A673 (cell line): ENCODE data around the gene PFKL. TPM values are rescaled to one million over a fixed set of nuclear protein-coding genes. Genes with fewer than 3 reads are reported as not detected.

Experiments used
- BruUV-seq: library from RNA; stranded (reverse); fragments of 400-500 nt; replicated peaks from 2 replicates; lab custom pipeline; 2021; lab: Mats Ljungman, UMichigan
- CTCF ChIA-PET: fragments of 300-600 bp; sonication (Branson Sonifier 250); formaldehyde crosslinking; loops from one replicate; lab custom pipeline; 2022; ENCODE audit warnings: antibody characterized with exemption; lab: Charles Lee
- POLR2A ChIA-PET: fragments of 300-600 bp; sonication (Branson Sonifier 250); formaldehyde crosslinking; loops from one replicate; lab custom pipeline; 2022; ENCODE audit warnings: antibody characterized with exemption; ENCODE audit not compliant: low non-redundant PET; lab: Charles Lee
- DNase-seq: peaks from one replicate; pipeline ENCODE4 v3.0.0-alpha.2; 2015; ENCODE audit warnings: low spot score
- H3K27ac ChIP-seq: fragments of 200-600 bp; sonication (generic); 2 replicates; pipeline ENCODE4 v1.5.1; 2016; ENCODE audit warnings: mixed run types, low read depth, mild to moderate bottlenecking, mixed read lengths, antibody characterized with exemption, low read length; ENCODE audit not compliant: poor library complexity, severe bottlenecking
- H3K27me3 ChIP-seq: fragments of 200-600 bp; sonication (generic); replicated peaks from 2 replicates; pipeline ENCODE4 v1.6.1; 2017; ENCODE audit warnings: mixed run types, low read depth, mild to moderate bottlenecking, mixed read lengths, antibody characterized with exemption, low read length; ENCODE audit not compliant: insufficient read depth, poor library complexity
- H3K36me3 ChIP-seq: fragments of 200-600 bp; sonication (generic); 2 replicates; pipeline ENCODE4 v1.6.1; 2016; ENCODE audit warnings: mixed run types, mild to moderate bottlenecking, mixed read lengths, antibody characterized with exemption, low read length; ENCODE audit not compliant: insufficient read depth, poor library complexity, severe bottlenecking
- H3K4me1 ChIP-seq: fragments of 200-600 bp; sonication (generic); 2 replicates; pipeline ENCODE4 v1.6.1; 2017; ENCODE audit warnings: mixed run types, mild to moderate bottlenecking, mixed read lengths, antibody characterized with exemption, low read length; ENCODE audit not compliant: insufficient read depth, poor library complexity, severe bottlenecking
- H3K4me3 ChIP-seq: fragments of 200-600 bp; sonication (generic); 2 replicates; pipeline ENCODE4 v1.5.1; 2016; ENCODE audit warnings: low read depth, mixed run types, mild to moderate bottlenecking, mixed read lengths, low read length; ENCODE audit not compliant: poor library complexity, severe bottlenecking
- H3K9me3 ChIP-seq: fragments of 200-600 bp; sonication (generic); 2 replicates; pipeline ENCODE4 v1.6.1; 2016; ENCODE audit warnings: mixed run types, low read depth, mild to moderate bottlenecking, mixed read lengths, antibody characterized with exemption, low read length; ENCODE audit not compliant: poor library complexity, severe bottlenecking
- CTCF ChIP-seq: fragments of 300-800, 200-600 bp; sonication (generic); conservative IDR thresholded peaks from 2 replicates; pipeline ENCODE4 v1.5.1; 2017; ENCODE audit warnings: low read depth, mild to moderate bottlenecking, antibody characterized with exemption, low read length, moderate library complexity, mixed read lengths
- EZH2 ChIP-seq: fragments of 200-600 bp; sonication (generic); IDR thresholded peaks from 2 replicates; pipeline ENCODE4 v1.6.1; 2017; ENCODE audit warnings: borderline replicate concordance, low read depth, mild to moderate bottlenecking, mixed read lengths, antibody characterized with exemption, low read length; ENCODE audit not compliant: poor library complexity, severe bottlenecking
- intact Hi-C: fragments of 100-400 bp; cut with micrococcal nuclease; formaldehyde crosslinking; loops from one replicate; pipeline ENCODE4 v1.10.0; 2022; ENCODE audit not compliant: unreplicated experiment
- total RNA-seq: library from RNA; stranded (reverse); gene quantifications from 2 replicates; pipeline ENCODE4 v1.2.3, GENCODE V29; 2021

PFKL gene
- total RNA-seq, 1 experiment from 2014 or later, result 112 TPM

- Histone ChIP-seq H3K36me3 (no peaks in the 10 kb centered on the region), H3K27me3 (peaks cover 6% of the 10 kb centered on the region), H3K4me3 (no peak overlapping the region), H3K27ac (no peak overlapping the region), H3K4me1 (peaks cover 21% of the 10 kb centered on the region), H3K9me3 (no peaks in the 10 kb centered on the region)
- CTCF ChIA-PET, result no interaction called here
- no TSS peak for BruUV-seq
- no peak for DNase-seq
- POLR2A ChIA-PET, result no interaction called here
- no peak for TF ChIP-seq CTCF
- TF ChIP-seq EZH2, result no peak
- intact Hi-C loops, result no loop called here
Measured at GRCh38 chr21:44291078-44291935, 8.5 kb upstream of the PFKL start.

- no peaks in the 10 kb centered on the region for H3K36me3 ChIP-seq
Measured at GRCh38 chr21:44291936-44292811, 7.7 kb upstream of the PFKL start.

More at GRCh38 chr21:44291936-44292811, 7.7 kb upstream of the PFKL start:
- intact Hi-C loops, result no loop called here
- TF ChIP-seq CTCF (no peak), EZH2 (no peak)
- ChIA-PET CTCF (no interaction called here), POLR2A (no interaction called here)
- H3K27ac ChIP-seq, result no peak overlapping the region
- H3K27me3 ChIP-seq, result no peaks in the 10 kb centered on the region
- H3K4me3 ChIP-seq, result no peak overlapping the region
- DNase-seq, result no peak
- H3K9me3 ChIP-seq, result no peaks in the 10 kb centered on the region
- H3K4me1 ChIP-seq, result peaks cover 21% of the 10 kb centered on the region
- no TSS peak for BruUV-seq
